Astrocyte (in vitro differentiated cells and primary cell): ENCODE data around the gene KDM2B.

Source experiments
- CTCF ChIP-seq: IDR thresholded peaks from 2 replicates; pipeline ENCODE4 v1.5.1; 2011; ENCODE audit warnings: low read depth, mild to moderate bottlenecking, inconsistent platforms, low read length, moderate library complexity; ENCODE audit not compliant: insufficient read depth
- EZH2 ChIP-seq: IDR thresholded peaks from 2 replicates; pipeline ENCODE4 v1.6.1; 2012; ENCODE audit warnings: mild to moderate bottlenecking, low read length, inconsistent platforms; ENCODE audit not compliant: insufficient read depth

DNA sequence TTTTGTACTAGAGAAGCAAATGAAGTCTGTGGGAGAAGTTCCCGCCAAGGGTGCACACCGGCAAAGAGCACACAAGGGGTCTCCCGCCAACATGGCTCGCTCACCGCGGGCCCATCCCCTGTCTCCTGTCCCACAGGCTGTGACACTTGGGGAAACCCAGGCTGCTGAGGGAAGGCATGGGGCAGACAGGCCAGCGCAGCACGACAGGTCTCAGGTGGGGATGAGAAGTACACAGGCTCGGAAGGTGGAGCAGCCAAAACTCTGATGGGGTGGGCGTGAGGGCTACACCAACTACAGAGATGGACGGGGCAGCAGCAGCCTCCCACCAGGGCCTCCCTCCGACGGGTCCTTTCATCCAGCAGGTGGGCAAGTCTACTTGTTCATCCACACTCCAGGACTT, 116.5 kb downstream of the KDM2B start:
- TF ChIP-seq CTCF (no peak), EZH2 (no peak)
